Erythroblast (primary cell): ENCODE measurements around the gene MFGE8.

Experiments used
- GATA1 ChIP-seq: IDR thresholded peaks from 2 replicates; pipeline ENCODE4 v1.6.1; 2011; ENCODE audit warnings: low read depth, mild to moderate bottlenecking, control low read depth, low read length, moderate library complexity
- POLR2A ChIP-seq: IDR thresholded peaks from 2 replicates; pipeline ENCODE4 v1.6.1; 2011; ENCODE audit warnings: mild to moderate bottlenecking, low read length

- TF ChIP-seq POLR2A, result no peak
- TF ChIP-seq GATA1, result no peak
Measured at GRCh38 chr15:88906130-88906529, 7.0 kb downstream of the MFGE8 start.
